8988T (cell line): ENCODE data around the gene EPG5.
"Not testable (repeated sequence)": the region's sequence is repeated elsewhere in the genome, so short reads cannot be mapped to it uniquely, and the experiment has no call there.

Experiments used
- DNase-seq: peaks from one replicate; pipeline ENCODE4 v3.0.0; 2011

EPG5 gene

DNA sequence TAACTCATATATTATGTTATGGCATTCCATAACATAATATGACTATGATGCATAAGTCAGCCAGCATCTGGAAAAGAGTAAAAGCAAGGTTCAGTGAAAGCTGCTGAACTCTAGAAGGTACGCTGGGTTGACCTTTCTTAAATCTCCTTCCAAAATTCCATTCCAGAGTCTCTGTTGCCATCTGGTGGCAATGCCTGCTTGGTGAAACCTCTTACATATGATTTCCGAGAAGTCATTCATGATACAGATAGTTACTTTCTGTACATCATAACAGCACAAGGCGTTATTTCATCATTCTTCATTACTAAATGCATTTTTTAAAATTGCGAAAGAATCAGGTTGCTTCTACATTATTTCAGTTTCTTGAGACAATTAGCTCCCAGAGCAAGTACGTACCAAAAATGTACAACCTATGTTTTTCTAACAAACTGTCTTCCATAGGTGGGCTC lies 7.0 kb upstream of the EPG5 start:
- DNase-seq = no peak

- not testable (repeated sequence) for DNase-seq
Observed at GRCh38 chr18:45964913-45965312, 2.2 kb downstream of the EPG5 start.

- no peak for DNase-seq
Observed at GRCh38 chr18:45962866-45963265, 4.3 kb downstream of the EPG5 start.

DNA sequence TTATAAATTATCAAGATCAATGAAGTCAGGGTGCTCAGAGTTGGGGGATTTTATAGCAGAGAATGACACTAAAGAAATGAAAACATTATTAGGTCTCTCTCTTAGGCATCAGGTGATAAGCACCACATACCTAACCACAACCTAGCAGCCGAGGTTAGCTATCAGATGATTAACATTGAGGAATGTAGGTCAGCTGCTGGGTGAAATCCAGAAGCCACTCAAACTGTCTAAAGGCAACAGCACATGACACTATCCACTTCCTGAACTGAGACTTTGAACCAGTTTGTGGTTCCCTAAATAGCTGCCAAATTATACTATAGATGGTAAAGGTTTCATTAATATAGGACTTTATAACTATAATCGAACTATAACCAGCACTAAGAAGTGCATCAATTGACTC lies 4.7 kb downstream of the EPG5 start:
- DNase-seq = no peak

- DNase-seq = not testable (repeated sequence)
Observed at GRCh38 chr18:45959484-45959883, 7.6 kb downstream of the EPG5 start.

GRCh38 chr18:45958730-45959129 lies 8.4 kb downstream of the EPG5 start:
- DNase-seq = no peak

- DNase-seq = no peak
Observed at GRCh38 chr18:45958027-45958426, 9.1 kb downstream of the EPG5 start.

GRCh38 chr18:45957100-45957499 lies 10.0 kb downstream of the EPG5 start:
- no peak for DNase-seq

- no peak for DNase-seq
Observed at GRCh38 chr18:45954070-45954934, 12.8 kb downstream of the EPG5 start.

DNA sequence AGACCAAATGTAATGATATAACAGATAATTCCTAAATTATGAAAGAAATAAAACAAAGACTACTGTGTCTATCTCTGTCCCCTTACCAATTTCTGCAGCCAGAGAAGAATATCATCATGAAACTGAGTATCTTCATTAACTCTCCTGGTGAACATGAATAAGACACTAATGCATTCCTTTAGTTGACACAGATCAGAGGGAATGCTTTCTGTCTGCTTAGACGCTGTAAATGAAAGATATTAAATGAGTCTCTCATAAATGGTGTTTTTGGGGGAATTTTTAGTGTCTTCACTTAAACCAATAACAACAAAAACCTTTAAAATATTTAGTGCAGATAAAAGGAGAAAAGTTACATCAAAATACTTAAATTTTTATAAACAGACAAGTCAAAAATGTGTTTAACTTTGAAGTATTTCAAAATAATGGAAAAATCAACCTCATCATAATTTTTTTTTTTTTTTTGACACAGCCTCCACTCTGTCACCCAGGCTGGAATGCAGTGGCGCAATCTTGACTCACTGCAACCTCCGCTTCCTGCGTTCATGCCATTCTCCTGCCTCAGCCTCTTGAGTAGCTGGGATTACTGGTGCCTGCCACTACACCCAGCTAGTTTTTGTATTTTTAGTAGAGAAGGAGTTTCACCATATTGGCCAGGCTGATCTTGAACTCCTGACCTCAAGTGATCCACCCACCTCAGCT lies 16.0 kb downstream of the EPG5 start:
- DNase-seq = no peak

DNA sequence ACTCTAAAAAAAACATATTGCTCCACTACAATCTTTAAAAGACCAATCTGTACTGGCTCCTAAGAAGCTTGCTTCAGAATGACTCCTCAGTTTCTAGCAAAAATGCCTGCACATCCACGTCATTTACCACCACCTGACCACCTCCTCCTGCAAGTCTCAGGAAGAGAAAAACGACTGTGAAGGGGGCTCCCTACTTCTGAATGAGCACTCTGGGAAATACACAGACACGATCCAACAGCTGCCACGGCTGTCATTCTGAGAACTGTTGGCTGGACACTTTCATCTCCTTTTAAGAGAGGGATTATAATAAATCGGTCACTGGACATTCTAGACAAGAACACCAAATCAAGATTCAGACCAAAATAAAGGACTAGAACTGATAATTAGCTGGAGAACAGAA lies 21.5 kb downstream of the EPG5 start:
- no peak for DNase-seq

- no peak for DNase-seq
Observed at GRCh38 chr18:45940724-45941123, 26.4 kb downstream of the EPG5 start.

- DNase-seq = no peak
Observed at GRCh38 chr18:45939236-45939635, 27.9 kb downstream of the EPG5 start.

DNA sequence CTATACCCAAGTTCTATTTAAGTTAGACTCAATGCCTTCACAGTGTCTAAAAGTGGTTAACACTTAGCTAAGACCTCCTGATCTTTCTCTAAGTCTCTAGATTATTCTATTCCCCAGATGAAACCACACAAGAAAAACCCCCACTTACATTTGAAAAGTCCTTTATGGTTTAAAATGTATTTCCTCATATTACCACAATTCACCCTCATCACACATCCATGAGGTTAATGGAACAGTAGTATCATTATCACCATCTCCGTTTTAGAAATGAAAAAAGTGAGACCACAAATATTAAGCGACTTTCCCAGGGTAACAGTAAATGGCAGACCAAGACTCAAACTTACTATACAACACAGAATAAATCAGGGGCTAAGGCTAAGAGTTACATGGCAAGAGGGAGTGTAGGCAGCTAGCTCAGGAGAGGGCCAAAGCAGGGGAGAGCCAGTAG lies 28.6 kb downstream of the EPG5 start:
- DNase-seq = no peak

DNA sequence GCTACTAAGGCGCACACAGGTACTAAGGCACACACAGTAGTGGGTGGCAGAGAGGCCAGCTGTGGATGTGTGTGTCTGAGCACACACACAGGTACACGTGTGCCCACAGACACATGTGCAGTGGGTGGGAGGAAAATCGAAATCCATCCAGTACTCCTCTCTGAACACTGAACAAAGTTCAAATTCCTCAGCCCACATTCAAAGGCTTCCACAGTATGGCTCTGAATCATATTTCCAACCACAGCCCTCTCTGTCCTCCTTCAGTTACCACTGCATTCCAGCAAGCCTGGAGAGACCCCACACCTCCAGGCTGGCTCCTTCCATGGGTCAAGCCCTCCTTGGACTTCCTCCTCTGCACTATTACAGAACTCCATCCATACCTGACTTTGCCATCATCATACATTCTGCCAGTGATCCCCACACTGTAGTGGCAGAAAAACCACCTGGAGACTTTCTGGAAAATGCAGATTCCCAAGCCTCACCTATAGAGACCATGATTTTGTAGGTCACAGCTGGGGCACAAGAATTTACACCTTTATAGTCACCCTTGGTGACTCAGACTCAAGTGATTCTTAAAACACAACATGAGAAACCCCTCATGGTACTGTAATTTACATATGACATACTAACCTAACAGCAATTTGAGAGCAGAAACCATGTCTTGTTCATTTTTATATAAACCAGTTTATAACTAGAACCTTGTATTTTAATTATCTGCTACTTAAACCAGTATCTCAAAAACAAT lies 31.4 kb downstream of the EPG5 start:
- DNase-seq = no peak

- no peak for DNase-seq
Observed at GRCh38 chr18:45932708-45933107, 34.4 kb downstream of the EPG5 start.

GRCh38 chr18:45930963-45931362 lies 36.2 kb downstream of the EPG5 start:
- no peak for DNase-seq

DNA sequence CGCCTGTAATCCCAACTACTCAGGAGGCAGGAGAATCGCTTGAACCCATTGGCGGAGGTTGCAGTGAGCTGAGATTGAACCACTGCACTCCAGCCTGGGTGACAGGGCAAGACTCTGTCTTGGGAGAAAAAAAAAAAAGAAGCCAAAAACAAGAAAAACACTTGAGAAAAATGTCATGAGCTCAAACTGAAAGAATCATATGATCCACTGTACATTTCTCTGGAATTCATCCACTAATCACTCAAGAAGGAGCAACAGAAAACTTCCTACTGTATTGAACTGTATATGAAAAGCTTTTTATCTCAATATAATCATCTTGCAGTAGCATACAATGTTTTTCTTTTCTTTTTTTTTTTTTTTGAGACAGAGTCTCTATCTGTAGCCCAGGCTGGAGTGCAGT lies 40.4 kb downstream of the EPG5 start:
- DNase-seq = no peak

GRCh38 chr18:45926085-45926484 lies 41.0 kb downstream of the EPG5 start:
- no peak for DNase-seq

DNA sequence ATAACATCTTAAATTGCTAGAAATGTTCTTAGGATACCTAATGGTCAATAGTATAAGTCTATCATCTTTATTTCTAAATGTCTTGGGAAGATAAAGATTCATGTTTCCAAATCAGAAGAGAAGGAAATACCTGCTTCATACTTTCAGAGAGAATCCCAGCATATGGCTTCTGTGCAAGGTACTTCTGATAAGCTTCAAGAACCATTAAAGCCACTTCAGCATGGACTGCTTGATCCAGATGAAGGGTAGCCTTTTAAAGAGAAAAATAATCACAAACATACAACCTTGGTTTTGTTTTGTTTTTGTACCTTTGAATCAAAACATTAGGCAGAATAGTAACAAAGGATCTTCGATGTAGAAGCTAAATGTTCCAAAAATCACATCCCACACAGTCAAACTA lies 44.0 kb downstream of the EPG5 start:
- DNase-seq = no peak

DNA sequence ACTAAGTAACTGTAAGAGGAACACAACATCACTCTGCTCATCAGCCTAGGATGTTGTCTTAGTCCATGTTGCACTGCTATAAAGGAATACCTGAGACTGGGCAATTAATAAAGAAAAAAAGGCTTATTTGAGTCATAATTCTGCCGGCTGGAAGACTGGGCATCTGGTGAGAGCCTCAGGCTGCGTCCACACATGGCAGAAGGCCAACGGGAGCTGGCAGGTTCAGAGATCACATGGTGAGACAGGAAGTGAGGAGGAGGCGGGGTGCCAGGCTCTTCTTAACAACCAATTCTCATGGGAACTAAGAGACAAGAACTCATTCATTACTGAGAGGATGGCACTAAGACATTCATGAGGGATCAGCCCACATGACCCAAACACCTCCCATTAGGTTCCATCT lies 46.8 kb downstream of the EPG5 start:
- no peak for DNase-seq

- peak; percentile 28 for DNase-seq
Observed at GRCh38 chr18:45916302-45916701, 50.8 kb downstream of the EPG5 start.

GRCh38 chr18:45913276-45913675 lies 53.9 kb downstream of the EPG5 start:
- DNase-seq = no peak
